Measurements from ENCODE around the gene SH3BGR.

Gene SH3BGR

GRCh38 chr21:39555911-39556590 is 104.3 kb downstream of the SH3BGR start:
- H3K27ac ChIP-seq (ENCODE audit: low read depth, low read length): no peak overlapping the region
- peaks cover 6% of the 10 kb centered on the region; the same call in 1 of the 2 replicates for H3K4me1 ChIP-seq (ENCODE audit: insufficient read depth, low read length)
- 0 out of 2 replicates have a peak, but pooled peaks cover 3% of the 10 kb centered on the region for H3K36me3 ChIP-seq (ENCODE audit: insufficient read depth, low read length)
- 76% methylated on average over 5 of the region's 6 CpGs for WGBS
- H3K4me3 ChIP-seq (ENCODE audit: low read length): no peak overlapping the region
- no peak overlapping the region for H3K9ac ChIP-seq (ENCODE audit: low read depth, low read length)
- peaks cover 14% of the 10 kb centered on the region for H3K9me3 ChIP-seq (ENCODE audit: insufficient read depth, low read depth, low read length)
- no peaks in the 10 kb centered on the region for H3K27me3 ChIP-seq (ENCODE audit: insufficient read depth, low read length)

- H3K27ac ChIP-seq (ENCODE audit: low read depth, low read length): no peak overlapping the region
- H3K4me1 ChIP-seq (ENCODE audit: insufficient read depth, low read length): peaks cover 6% of the 10 kb centered on the region; the same call in 1 of the 2 replicates
- H3K36me3 ChIP-seq (ENCODE audit: insufficient read depth, low read length): no peaks in the 10 kb centered on the region
- H3K9me3 ChIP-seq (ENCODE audit: insufficient read depth, low read depth, low read length): no peaks in the 10 kb centered on the region
- no peak overlapping the region for H3K9ac ChIP-seq (ENCODE audit: low read depth, low read length)
- H3K4me3 ChIP-seq (ENCODE audit: low read length): no peak overlapping the region
- WGBS: 50% methylated on average over 3 of the region's 3 CpGs
- no peaks in the 10 kb centered on the region for H3K27me3 ChIP-seq (ENCODE audit: insufficient read depth, low read length)
Measured at GRCh38 chr21:39559511-39559910, 107.7 kb downstream of the SH3BGR start.

- peaks cover 4% of the 10 kb centered on the region; the same call in 1 of the 2 replicates for H3K4me1 ChIP-seq (ENCODE audit: insufficient read depth, low read length)
- H3K27ac ChIP-seq (ENCODE audit: low read depth, low read length): no peak overlapping the region
- H3K9me3 ChIP-seq (ENCODE audit: insufficient read depth, low read depth, low read length): no peaks in the 10 kb centered on the region
- no peak overlapping the region for H3K4me3 ChIP-seq (ENCODE audit: low read length)
- no peaks in the 10 kb centered on the region for H3K36me3 ChIP-seq (ENCODE audit: insufficient read depth, low read length)
- H3K27me3 ChIP-seq (ENCODE audit: insufficient read depth, low read length): no peaks in the 10 kb centered on the region
- 97% methylated on average over 2 of the region's 2 CpGs for WGBS
- no peak overlapping the region for H3K9ac ChIP-seq (ENCODE audit: low read depth, low read length)
Measured at GRCh38 chr21:39561140-39561539, 109.4 kb downstream of the SH3BGR start.

GRCh38 chr21:39562791-39563770 is 111.3 kb downstream of the SH3BGR start:
- WGBS: 91% methylated on average over 12 of the region's 12 CpGs
- H3K36me3 ChIP-seq (ENCODE audit: insufficient read depth, low read length): no peaks in the 10 kb centered on the region
- H3K4me1 ChIP-seq (ENCODE audit: insufficient read depth, low read length): no peaks in the 10 kb centered on the region

GRCh38 chr21:39564200-39564599 is 112.4 kb downstream of the SH3BGR start:
- H3K9me3 ChIP-seq (ENCODE audit: insufficient read depth, low read depth, low read length): no peaks in the 10 kb centered on the region
- H3K36me3 ChIP-seq (ENCODE audit: insufficient read depth, low read length): no peaks in the 10 kb centered on the region
- no peak overlapping the region for H3K27ac ChIP-seq (ENCODE audit: low read depth, low read length)
- peaks cover 3% of the 10 kb centered on the region; the same call in 1 of the 2 replicates for H3K4me1 ChIP-seq (ENCODE audit: insufficient read depth, low read length)
- no peak overlapping the region for H3K4me3 ChIP-seq (ENCODE audit: low read length)
- H3K9ac ChIP-seq (ENCODE audit: low read depth, low read length): no peak overlapping the region
- WGBS: 97% methylated on average over 3 of the region's 3 CpGs
- no peaks in the 10 kb centered on the region for H3K27me3 ChIP-seq (ENCODE audit: insufficient read depth, low read length)

More at GRCh38 chr21:39562791-39563770, 111.3 kb downstream of the SH3BGR start:
- Histone ChIP-seq H3K27ac (ENCODE audit: low read depth, low read length) (no peak overlapping the region), H3K9ac (ENCODE audit: low read depth, low read length) (no peak overlapping the region), H3K27me3 (ENCODE audit: insufficient read depth, low read length) (no peaks in the 10 kb centered on the region), H3K4me3 (ENCODE audit: low read length) (no peak overlapping the region), H3K9me3 (ENCODE audit: insufficient read depth, low read depth, low read length) (no peaks in the 10 kb centered on the region)
